Dedifferentiated amniotic fluid mesenchymal stem cell (primary cell): ENCODE data around the gene ASPSCR1.
"Not testable (repeated sequence)": the region's sequence is repeated elsewhere in the genome, so short reads cannot be mapped to it uniquely, and the experiment has no call there.

ENCODE experiments used
- DNase-seq: peaks from one replicate; pipeline ENCODE4 v3.0.0-alpha.2; 2016; ENCODE audit errors: extremely low spot score

ASPSCR1 gene

DNA sequence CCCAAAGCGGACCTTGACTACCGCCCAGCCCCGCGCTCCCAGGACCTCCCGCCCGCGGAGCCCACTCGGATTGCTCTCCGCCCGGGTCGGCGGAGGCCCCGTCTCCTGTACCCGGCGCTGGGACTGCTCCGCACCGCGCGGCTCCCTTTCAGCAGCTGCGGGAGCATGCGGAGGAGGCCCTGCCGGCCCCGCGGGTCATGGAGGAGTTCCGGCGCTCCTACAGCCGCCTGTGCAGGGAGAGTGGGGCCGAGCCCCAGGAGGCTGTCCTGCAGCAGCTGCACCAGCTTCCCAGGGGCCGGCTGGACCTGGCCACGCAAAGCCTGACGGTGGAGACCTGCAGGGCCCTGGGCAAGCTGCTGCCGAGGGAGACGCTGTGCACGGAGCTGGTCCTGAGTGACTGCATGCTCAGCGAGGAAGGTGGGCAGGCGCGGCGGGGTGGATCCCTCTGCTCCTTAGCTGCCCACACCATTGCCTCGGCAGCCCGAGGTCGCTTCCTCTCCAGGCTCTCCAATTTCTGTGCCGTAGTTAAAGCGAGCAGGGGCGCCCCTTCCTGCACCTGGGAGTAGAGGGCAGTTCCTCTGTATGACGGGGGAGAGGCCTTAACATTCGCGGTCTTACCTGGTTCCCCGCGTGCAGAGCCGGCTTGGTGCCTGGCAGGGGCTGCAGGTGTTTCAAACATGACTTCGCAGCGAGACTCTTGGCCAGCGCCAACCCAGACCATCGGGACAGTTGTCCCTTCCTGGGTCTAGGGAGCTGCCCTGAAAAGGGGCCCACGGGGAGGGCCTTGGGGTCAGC, 46.2 kb downstream of the ASPSCR1 start:
- no peak for DNase-seq

DNA sequence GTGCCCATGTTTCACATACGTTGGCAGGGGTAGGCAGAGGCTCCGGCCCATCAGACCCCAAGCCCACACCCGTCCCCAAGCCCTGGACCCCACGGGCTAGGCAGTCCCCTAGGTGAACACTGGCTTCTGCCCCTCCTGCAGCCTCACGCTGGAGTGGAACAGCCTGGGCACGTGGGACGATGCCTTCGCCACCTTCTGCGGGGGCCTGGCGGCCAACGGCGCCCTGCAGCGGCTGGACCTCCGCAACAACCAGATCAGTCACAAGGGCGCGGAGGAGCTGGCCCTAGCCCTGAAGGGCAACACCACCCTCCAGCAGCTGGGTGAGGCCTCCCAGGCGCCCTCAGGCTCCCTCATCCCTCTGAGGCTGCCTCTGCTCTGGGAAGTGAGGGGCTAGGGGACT, 47.4 kb downstream of the ASPSCR1 start:
- no peak for DNase-seq

GRCh38 chr17:82025401-82026107, 48.1 kb downstream of the ASPSCR1 start:
- no peak for DNase-seq

- no peak for DNase-seq
Measured at GRCh38 chr17:82028246-82028645, 50.8 kb downstream of the ASPSCR1 start.

DNA sequence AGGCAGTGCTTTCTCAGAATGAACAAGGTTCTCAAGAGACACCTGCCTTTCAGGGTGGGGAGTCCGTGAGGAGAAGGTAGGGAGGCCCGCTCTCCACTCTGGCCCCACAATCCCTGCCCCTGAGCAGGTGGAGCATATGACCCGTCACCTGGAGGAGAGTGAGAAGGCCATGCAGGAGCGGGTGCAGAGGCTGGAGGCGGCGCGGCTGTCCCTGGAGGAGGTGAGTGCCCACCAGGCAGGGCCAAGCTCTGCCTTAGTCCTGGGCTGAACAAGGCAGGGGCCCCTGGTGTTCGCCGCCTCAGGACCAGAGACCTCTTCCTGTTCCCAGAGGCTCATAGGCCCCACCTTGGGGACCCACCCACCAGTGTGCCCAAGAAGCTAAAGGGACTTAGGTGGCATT, 51.5 kb downstream of the ASPSCR1 start:
- DNase-seq = no peak

DNA sequence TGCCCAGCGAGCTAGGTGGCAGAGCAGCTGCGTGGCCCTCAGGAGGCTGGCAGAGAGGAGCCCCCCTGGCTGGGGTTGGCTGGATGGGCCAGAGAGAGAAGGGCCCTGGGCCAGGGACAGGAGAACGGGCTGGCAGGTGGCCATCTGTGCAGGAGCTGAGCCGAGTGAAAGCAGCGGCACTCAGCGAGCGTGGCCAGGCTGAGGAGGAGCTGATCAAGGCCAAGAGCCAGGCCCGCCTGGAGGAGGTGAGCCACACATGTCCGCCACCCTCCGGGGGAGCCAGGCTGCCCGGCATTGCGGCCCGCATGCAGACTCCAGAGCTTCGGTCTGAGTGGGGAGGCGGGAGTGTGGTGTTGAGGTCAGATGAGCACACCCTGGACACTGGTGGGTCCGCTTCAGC, 52.0 kb downstream of the ASPSCR1 start:
- no peak for DNase-seq

DNA sequence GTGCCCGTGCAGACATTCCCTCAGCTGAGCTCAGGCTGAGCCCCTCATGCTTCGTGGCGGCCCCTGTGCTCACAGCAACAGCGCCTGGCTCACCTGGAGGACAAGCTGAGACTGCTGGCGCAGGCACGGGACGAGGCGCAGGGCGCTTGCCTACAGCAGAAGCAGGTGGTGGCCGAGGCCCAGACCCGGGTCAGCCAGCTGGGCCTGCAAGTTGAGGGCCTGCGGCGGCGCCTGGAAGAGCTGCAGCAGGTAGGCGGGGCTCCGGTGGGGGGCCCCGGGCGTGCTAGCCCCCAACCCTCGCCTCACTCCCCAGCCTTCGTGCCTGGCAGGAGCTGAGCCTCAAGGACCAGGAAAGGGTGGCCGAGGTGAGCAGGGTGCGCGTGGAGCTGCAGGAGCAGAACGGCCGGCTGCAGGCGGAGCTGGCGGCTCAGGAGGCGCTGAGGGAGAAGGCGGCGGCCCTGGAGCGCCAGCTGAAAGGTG, 52.6 kb downstream of the ASPSCR1 start:
- DNase-seq = no peak

GRCh38 chr17:82030470-82031302, 53.3 kb downstream of the ASPSCR1 start:
- peak; percentile 52 for DNase-seq

DNA sequence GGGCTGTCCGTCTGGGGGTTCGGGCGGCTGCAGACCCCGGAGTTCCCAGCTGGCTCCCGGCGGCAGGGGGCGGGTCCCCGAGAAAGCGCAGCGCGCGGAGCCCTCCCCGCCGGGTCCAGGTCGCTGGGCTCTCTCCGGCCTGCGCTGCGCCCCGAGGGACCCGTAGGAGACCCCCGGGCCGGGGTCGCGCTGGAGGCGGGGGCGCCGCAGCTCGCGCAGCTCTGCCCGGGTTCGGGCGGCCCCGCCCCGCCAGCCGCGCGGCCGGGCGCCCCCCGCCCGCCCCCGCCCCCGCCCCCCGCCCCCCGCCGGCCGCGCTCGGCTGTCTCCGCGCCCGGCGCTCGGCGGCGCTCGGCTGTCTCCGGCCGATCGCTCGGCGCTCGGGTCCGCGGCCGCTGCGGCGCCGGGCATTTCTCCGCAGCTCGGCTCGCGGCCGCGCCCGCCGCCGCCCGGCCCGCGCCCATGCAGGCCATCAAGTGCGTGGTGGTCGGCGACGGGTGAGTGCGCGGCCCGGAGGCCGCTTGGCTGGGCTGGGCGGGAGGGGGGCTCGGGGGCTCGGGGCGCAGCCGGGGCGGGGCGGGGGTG, 54.0 kb downstream of the ASPSCR1 start, which contains the start of gene RAC3:
Gene RAC3 (plus strand): TSS at position 376 of the 582 bp plus-strand sequence. CDS start 84 bp downstream, at position 460.
- no peak for DNase-seq

GRCh38 chr17:82031885-82032627, 54.6 kb downstream of the ASPSCR1 start:
- no peak for DNase-seq

- DNase-seq = no peak
Measured at GRCh38 chr17:82033359-82034085, 56.1 kb downstream of the ASPSCR1 start.

- DNase-seq = no peak
Measured at GRCh38 chr17:82034371-82035011, 57.1 kb downstream of the ASPSCR1 start.

GRCh38 chr17:82035488-82035887, 58.1 kb downstream of the ASPSCR1 start:
- DNase-seq = no peak

DNA sequence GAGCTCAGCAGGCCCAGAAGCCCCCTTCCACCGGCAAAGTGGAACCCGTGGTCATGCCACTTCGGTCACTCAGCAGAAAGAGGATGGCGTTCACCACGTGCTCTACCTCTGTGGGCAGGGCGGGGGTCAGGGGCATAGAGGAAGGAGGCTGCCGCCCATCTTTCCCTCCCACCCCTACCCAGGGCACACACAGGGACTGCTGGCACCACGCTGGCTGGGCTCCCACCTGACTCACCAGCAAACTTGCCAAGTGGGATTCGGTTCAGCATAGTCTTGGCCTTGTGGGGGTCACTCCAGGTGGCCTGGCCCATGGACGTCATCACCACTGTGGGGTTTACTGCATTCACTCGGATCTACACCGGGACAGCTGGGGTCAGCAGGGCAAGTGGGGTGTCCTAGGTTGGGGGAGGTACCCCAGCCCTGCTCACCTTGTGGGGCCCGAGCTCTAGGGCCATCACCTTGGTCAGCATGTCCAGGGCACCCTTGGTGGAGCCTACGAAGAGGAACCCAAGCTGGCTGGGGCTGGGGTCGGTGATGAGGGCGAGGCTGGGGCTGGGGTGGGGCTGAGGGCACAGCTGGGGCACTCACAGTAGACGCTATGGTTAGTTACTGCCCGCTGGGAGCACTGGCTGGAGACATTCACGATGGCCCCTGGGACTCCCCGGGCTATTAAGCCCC, 58.7 kb downstream of the ASPSCR1 start:
- no peak for DNase-seq

GRCh38 chr17:82036634-82037091, 59.2 kb downstream of the ASPSCR1 start:
- DNase-seq = no peak

DNA sequence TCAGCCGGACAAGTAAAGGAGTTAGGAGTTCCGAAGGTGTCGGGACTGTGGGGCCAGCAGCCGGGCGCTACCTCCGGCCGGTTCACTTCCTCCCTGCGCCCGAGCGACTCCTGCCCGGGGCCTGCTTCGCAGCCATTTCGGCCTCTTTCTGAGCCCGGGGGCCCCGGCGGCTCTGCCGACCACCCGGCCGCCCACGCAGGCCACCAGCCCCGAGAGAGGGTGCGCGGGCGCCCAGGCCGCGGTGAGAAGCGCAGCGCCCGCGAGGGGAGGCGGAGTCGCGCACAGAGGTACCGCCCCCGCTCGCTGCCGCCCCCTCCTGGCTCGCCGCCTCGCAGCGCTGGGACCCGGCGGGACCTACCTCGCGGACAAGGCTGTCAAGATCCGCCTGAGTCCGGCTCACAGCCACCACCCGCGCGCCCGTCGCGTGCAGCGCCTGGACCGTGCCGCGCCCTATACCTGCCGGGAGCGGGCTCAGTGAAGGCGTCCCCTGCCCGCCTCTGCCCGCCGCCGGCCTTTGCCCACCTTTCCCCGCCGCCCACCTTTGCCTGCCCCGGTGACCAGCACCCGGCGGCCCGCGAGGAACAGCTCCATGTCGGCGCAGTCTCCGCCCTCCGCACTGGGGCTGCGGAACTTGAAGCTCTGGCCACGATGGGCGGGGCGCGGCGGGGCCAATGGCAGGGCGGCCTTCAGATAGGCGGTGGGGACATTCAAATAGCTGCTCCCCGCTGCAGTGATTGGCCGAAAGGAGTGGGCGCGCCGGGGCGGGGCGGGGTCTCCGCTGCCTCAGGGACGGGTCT, 59.9 kb downstream of the ASPSCR1 start, which contains the start of gene DCXR:
Gene DCXR (minus strand): TSS at position 606 of the 797 bp plus-strand sequence. CDS start 15 bp downstream, at position 591.
- peak; percentile 90 for DNase-seq

GRCh38 chr17:82037889-82038195, 60.4 kb downstream of the ASPSCR1 start:
- DNase-seq = no peak

GRCh38 chr17:82038796-82039409, 61.5 kb downstream of the ASPSCR1 start:
- not testable (repeated sequence) for DNase-seq
